A673 (cell line): ENCODE data around the gene TAS1R1.

Source experiments
- CTCF ChIP-seq: fragments of 300-800, 200-600 bp; sonication (generic); conservative IDR thresholded peaks from 2 replicates; pipeline ENCODE4 v1.5.1; 2017; ENCODE audit warnings: low read depth, mild to moderate bottlenecking, antibody characterized with exemption, low read length, moderate library complexity, mixed read lengths
- EZH2 ChIP-seq: fragments of 200-600 bp; sonication (generic); IDR thresholded peaks from 2 replicates; pipeline ENCODE4 v1.6.1; 2017; ENCODE audit warnings: borderline replicate concordance, low read depth, mild to moderate bottlenecking, mixed read lengths, antibody characterized with exemption, low read length; ENCODE audit not compliant: poor library complexity, severe bottlenecking

GRCh38 chr1:6601923-6602668, 47.0 kb downstream of the TAS1R1 start:
- TF ChIP-seq CTCF = no peak
- TF ChIP-seq EZH2 = no peak
